ENCODE results near the gene OVAAL.

DNA sequence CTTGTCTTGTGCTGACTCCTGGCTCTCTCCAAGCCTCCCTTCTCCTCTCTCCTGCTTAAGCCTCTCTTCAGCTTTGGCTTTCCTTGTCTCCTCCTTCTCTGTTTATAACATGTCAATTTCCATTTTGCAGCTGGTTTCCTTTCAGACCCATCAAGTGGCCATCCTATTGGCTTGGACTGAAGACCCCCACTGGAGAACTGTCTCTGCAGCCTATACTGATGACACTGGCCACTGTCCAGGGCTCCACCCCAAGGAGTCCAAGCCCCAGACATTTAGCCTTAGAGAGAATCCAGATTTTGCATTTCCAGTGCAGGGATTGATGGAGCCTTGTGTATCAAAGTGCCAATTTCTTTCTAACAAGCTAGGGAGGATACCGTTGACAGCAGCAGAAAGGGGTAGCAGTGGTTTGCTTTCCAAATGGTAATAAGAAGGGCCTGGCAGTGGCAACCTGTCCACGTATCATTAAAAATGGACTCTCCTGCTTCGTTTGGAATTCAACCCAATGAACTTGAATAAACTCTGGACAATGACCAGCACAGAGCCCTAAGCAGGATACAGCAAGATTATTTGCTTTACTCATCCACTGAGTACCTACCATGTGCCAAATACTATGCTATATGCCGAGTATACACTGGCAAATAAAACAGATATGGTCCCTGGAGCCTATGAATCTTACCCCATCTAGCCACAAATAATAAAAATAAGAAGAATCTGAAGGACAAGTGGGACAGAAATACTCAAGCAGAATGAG is 6.5 kb downstream of the OVAAL start:
- TF ChIP-seq NFYB (IDR thresholded peaks at IDR 0.05; ENCODE audit: extremely low read depth, insufficient read length) = no peak
- no peak for TF ChIP-seq NR4A1 (CRISPR knock-in tag; IDR thresholded peaks at IDR 0.05)
- TF ChIP-seq NR4A1 (tag; IDR thresholded peaks at IDR 0.05) = no peak
- TF ChIP-seq POLR2A (conservative IDR thresholded peaks at IDR 0.05) = no peak
- TF ChIP-seq, protein P1, sequence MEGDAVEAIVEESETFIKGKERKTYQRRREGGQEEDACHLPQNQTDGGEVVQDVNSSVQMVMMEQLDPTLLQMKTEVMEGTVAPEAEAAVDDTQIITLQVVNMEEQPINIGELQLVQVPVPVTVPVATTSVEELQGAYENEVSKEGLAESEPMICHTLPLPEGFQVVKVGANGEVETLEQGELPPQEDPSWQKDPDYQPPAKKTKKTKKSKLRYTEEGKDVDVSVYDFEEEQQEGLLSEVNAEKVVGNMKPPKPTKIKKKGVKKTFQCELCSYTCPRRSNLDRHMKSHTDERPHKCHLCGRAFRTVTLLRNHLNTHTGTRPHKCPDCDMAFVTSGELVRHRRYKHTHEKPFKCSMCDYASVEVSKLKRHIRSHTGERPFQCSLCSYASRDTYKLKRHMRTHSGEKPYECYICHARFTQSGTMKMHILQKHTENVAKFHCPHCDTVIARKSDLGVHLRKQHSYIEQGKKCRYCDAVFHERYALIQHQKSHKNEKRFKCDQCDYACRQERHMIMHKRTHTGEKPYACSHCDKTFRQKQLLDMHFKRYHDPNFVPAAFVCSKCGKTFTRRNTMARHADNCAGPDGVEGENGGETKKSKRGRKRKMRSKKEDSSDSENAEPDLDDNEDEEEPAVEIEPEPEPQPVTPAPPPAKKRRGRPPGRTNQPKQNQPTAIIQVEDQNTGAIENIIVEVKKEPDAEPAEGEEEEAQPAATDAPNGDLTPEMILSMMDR (IDR thresholded peaks at IDR 0.05 in 2 of 3, conservative IDR thresholded peaks at IDR 0.05 in 1 of 3; ENCODE audit: insufficient read depth in 2 of 3, low read depth in 1 of 3, low read length in 3 of 3) = no peak
- TF ChIP-seq TARDBP (IDR thresholded peaks at IDR 0.05) = no peak
- TF ChIP-seq, protein P2, sequence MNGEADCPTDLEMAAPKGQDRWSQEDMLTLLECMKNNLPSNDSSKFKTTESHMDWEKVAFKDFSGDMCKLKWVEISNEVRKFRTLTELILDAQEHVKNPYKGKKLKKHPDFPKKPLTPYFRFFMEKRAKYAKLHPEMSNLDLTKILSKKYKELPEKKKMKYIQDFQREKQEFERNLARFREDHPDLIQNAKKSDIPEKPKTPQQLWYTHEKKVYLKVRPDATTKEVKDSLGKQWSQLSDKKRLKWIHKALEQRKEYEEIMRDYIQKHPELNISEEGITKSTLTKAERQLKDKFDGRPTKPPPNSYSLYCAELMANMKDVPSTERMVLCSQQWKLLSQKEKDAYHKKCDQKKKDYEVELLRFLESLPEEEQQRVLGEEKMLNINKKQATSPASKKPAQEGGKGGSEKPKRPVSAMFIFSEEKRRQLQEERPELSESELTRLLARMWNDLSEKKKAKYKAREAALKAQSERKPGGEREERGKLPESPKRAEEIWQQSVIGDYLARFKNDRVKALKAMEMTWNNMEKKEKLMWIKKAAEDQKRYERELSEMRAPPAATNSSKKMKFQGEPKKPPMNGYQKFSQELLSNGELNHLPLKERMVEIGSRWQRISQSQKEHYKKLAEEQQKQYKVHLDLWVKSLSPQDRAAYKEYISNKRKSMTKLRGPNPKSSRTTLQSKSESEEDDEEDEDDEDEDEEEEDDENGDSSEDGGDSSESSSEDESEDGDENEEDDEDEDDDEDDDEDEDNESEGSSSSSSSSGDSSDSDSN (IDR thresholded peaks at IDR 0.05; ENCODE audit: borderline replicate concordance in 1 of 2, low read depth in 2 of 2, low read length in 2 of 2) = no peak
- TF ChIP-seq ZKSCAN1 (IDR thresholded peaks at IDR 0.05; ENCODE audit: low read depth, low read length) = no peak
- no peak for TF ChIP-seq MEF2A (IDR thresholded peaks at IDR 0.05; ENCODE audit: control insufficient read depth, low read depth, low read length)
